Transverse colon (tissue), 4 donors: Measurements from ENCODE around the gene SEMA3G. TPM values are rescaled to one million over a fixed set of nuclear protein-coding genes. Genes with fewer than 3 reads are reported as not detected.

Experiments
- DNase-seq: peaks from one replicate; pipeline ENCODE4 v3.0.0-alpha.2; 2019
- H3K27ac ChIP-seq, 4 donors: fragments of 200-600 bp; sonication (generic); 2 replicates each; pipeline ENCODE4 v1.5.1; 2016 to 2018; ENCODE audit warnings: inconsistent platforms in 4 of 4
- H3K27me3 ChIP-seq: fragments of 200-600 bp; sonication (generic); 2 replicates; pipeline ENCODE4 v1.5.1; 2017; ENCODE audit warnings: inconsistent platforms
- H3K36me3 ChIP-seq, 4 donors: fragments of 200-600 bp; sonication (generic); 2 replicates each; pipeline ENCODE4 v1.5.1; 2017 to 2019; ENCODE audit warnings: inconsistent platforms in 4 of 4
- H3K4me1 ChIP-seq, 4 donors: fragments of 200-600 bp; sonication (generic); 2 replicates each; pipeline ENCODE4 v1.5.1; 2017 to 2020; ENCODE audit warnings: inconsistent platforms in 4 of 4
- H3K4me3 ChIP-seq, 4 donors: fragments of 200-600 bp; sonication (generic); 1 replicate in 1 of 4; 2 replicates in 3 of 4; pipeline versions ENCODE4 v1.5.1 to v1.6.1; 2017 to 2019; ENCODE audit warnings: inconsistent platforms in 4 of 4
- H3K9me3 ChIP-seq, 2 donors: fragments of 200-600 bp; sonication (generic); 2 replicates each; pipeline ENCODE4 v1.5.1; 2017 to 2019; ENCODE audit warnings: inconsistent platforms in 2 of 2
- CTCF ChIP-seq, 5 experiments: fragments of 200-600 bp in 3 of 5; fragments of 450-650 bp in 2 of 5; sonication (generic) in 3 of 5; IDR thresholded peaks; 1 replicate in 2 of 5; 2 replicates in 3 of 5; pipeline ENCODE4 v1.5.1; 2016 to 2017; ENCODE audit warnings: antibody characterized with exemption in 5 of 5, inconsistent platforms in 3 of 5, mild to moderate bottlenecking in 2 of 5, moderate library complexity in 1 of 5
- EP300 ChIP-seq: sonication (generic); formaldehyde crosslinking; IDR thresholded peaks from one replicate; pipeline ENCODE4 v1.6.1; 2017; ENCODE audit warnings: antibody characterized with exemption, low read depth
- POLR2A ChIP-seq: fragments of 450-650 bp; IDR thresholded peaks from one replicate; pipeline ENCODE4 v1.6.1; 2016; ENCODE audit warnings: antibody characterized with exemption, mild to moderate bottlenecking, moderate library complexity
- POLR2AphosphoS5 ChIP-seq, 3 donors: sonication (generic); formaldehyde crosslinking; IDR thresholded peaks; one replicate each; pipeline ENCODE4 v1.6.1; 2016; ENCODE audit warnings: antibody characterized with exemption in 3 of 3
- WGBS, 2 donors: methylation state at CpG; one replicate each; pipeline ENCODE4 v1.1.5; 2018; ENCODE audit warnings: low coverage in 1 of 2; 5-methylcytosine and 5-hydroxymethylcytosine counted together
- in situ Hi-C, 4 donors: fragments of 200-750 bp; cut with MboI; loops; one replicate each; pipeline versions ENCODE4 v1.15.0 to v1.15.1; 2017; ENCODE audit warnings: low sequenced_read_pairs in 3 of 4, low pct_ligation_motif_present in 1 of 4, low pct_unique_long_range_greater_than_20kb in 1 of 4
- intact Hi-C: fragments of 100-400 bp; cut with DNase I; formaldehyde crosslinking; loops from one replicate; pipeline ENCODE4 v1.15.1; 2023; ENCODE audit warnings: low total_unique reads
- total RNA-seq, 4 donors: library from RNA; depleted of rRNA; stranded (reverse); fragments of >200 nt; gene quantifications; one replicate each; pipeline ENCODE4 v1.1.0, GENCODE V29; 2016

The SEMA3G gene
- total RNA-seq, 4 donors from 2014 or later: 1.2 to 21.7 (median 2.3) TPM

- intact Hi-C loops (no loop called here), in situ Hi-C loops (no loop called here)
- no peak for DNase-seq
- no peak for TF ChIP-seq EP300
- TF ChIP-seq POLR2AphosphoS5 (IDR thresholded peaks at IDR 0.05): no peak
- TF ChIP-seq CTCF (IDR thresholded peaks at IDR 0.05): no peak
- no peak for TF ChIP-seq POLR2A
- Histone ChIP-seq H3K4me1 (no peaks in the 10 kb centered on the region), H3K27ac (no peak overlapping the region), H3K36me3 (peaks cover 0 to 9% (median 3%) of the 10 kb centered on the region in 4 donors), H3K27me3 (no peaks in the 10 kb centered on the region), H3K4me3 (no peak overlapping the region), H3K9me3 (no peaks in the 10 kb centered on the region)
- 97% methylated on average over 6 of the region's 10 CpGs; no CpG with 5 or more reads in 1 of the 2 donors for WGBS, 2 donors
Observed at GRCh38 chr3:52396907-52397591, 47.9 kb downstream of the SEMA3G start.

GRCh38 chr3:52396011-52396906, 48.6 kb downstream of the SEMA3G start:
- WGBS, 2 donors: 92 to 100% methylated on average over 2 to 25 of the region's 25 CpGs
- Histone ChIP-seq H3K36me3 (peaks cover 0 to under 1% (median 0%) of the 10 kb centered on the region in 4 donors), H3K4me3 (no peak overlapping the region), H3K27ac (no peak overlapping the region), H3K9me3 (no peaks in the 10 kb centered on the region), H3K27me3 (no peaks in the 10 kb centered on the region), H3K4me1 (no peaks in the 10 kb centered on the region)
- in situ Hi-C loops (no loop called here), intact Hi-C loops (no loop called here)
- no peak for DNase-seq
- TF ChIP-seq POLR2AphosphoS5 (IDR thresholded peaks at IDR 0.05) (no peak), CTCF (IDR thresholded peaks at IDR 0.05) (no peak), POLR2A (no peak), EP300 (no peak)

- Histone ChIP-seq H3K4me1 (no peaks in the 10 kb centered on the region), H3K36me3 (no peaks in the 10 kb centered on the region), H3K27me3 (no peaks in the 10 kb centered on the region), H3K4me3 (no peak overlapping the region), H3K9me3 (no peaks in the 10 kb centered on the region), H3K27ac (no peak overlapping the region)
- DNase-seq: no peak
- in situ Hi-C loops (no loop called here), intact Hi-C loops (no loop called here)
- WGBS, 2 donors: 81 to 96% methylated on average over 3 to 7 of the region's 8 CpGs
- TF ChIP-seq POLR2A: no peak
- no peak for TF ChIP-seq CTCF (IDR thresholded peaks at IDR 0.05)
- TF ChIP-seq EP300: no peak
- no peak for TF ChIP-seq POLR2AphosphoS5 (IDR thresholded peaks at IDR 0.05)
Observed at GRCh38 chr3:52395503-52395865, 49.4 kb downstream of the SEMA3G start.

- intact Hi-C loops (no loop called here), in situ Hi-C loops (no loop called here)
- Histone ChIP-seq H3K4me1 (no peaks in the 10 kb centered on the region), H3K36me3 (no peaks in the 10 kb centered on the region), H3K4me3 (no peak overlapping the region), H3K27me3 (no peaks in the 10 kb centered on the region), H3K9me3 (no peaks in the 10 kb centered on the region), H3K27ac (no peak overlapping the region)
- TF ChIP-seq CTCF (IDR thresholded peaks at IDR 0.05): no peak
- TF ChIP-seq EP300: no peak
- TF ChIP-seq POLR2A: no peak
- TF ChIP-seq POLR2AphosphoS5 (IDR thresholded peaks at IDR 0.05): no peak
- no peak for DNase-seq
- 94% methylated on average over 10 of the region's 10 CpGs; no CpG with 5 or more reads in 1 of the 2 donors for WGBS, 2 donors
Observed at GRCh38 chr3:52394751-52395502, 50.0 kb downstream of the SEMA3G start.
